ENCODE measurements around the gene IQCM. TPM values are rescaled to one million over a fixed set of nuclear protein-coding genes. Genes with fewer than 3 reads are reported as not detected.

The IQCM gene
- total RNA-seq, 1 donor from 2014 or later = not detected

DNA sequence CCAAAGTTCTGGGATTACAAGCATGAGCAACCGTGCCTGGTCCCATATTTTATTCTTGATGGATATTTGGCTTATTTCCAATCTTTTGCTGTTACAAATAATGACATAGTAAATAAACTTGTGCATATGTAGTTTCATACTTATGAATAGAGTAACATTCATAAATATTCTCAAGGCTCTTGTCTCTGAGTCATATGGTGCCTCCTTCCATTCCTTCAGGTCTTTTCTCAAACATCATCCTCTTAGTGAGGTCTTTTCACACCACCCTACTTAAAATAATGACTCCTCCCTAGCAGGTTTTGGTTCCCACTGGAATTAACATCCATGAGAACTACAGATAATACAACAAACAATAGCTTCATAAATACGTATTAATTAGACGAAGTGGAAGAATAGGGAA lies 416.6 kb downstream of the IQCM start:
- no peaks in the 10 kb centered on the region for H3K27me3 ChIP-seq (ENCODE audit: control insufficient read depth, insufficient read depth, low read length)
- no peaks in the 10 kb centered on the region for H3K36me3 ChIP-seq (ENCODE audit: control insufficient read depth, insufficient read depth, low read length)
- DNase-seq (ENCODE audit: low read depth) = no peak
- TF ChIP-seq, protein P1, sequence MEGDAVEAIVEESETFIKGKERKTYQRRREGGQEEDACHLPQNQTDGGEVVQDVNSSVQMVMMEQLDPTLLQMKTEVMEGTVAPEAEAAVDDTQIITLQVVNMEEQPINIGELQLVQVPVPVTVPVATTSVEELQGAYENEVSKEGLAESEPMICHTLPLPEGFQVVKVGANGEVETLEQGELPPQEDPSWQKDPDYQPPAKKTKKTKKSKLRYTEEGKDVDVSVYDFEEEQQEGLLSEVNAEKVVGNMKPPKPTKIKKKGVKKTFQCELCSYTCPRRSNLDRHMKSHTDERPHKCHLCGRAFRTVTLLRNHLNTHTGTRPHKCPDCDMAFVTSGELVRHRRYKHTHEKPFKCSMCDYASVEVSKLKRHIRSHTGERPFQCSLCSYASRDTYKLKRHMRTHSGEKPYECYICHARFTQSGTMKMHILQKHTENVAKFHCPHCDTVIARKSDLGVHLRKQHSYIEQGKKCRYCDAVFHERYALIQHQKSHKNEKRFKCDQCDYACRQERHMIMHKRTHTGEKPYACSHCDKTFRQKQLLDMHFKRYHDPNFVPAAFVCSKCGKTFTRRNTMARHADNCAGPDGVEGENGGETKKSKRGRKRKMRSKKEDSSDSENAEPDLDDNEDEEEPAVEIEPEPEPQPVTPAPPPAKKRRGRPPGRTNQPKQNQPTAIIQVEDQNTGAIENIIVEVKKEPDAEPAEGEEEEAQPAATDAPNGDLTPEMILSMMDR (IDR thresholded peaks at IDR 0.05; ENCODE audit: insufficient read depth, low read length, poor library complexity, severe bottlenecking) = no peak
- no peak overlapping the region for H3K4me3 ChIP-seq (ENCODE audit: low read depth, low read length)

DNA sequence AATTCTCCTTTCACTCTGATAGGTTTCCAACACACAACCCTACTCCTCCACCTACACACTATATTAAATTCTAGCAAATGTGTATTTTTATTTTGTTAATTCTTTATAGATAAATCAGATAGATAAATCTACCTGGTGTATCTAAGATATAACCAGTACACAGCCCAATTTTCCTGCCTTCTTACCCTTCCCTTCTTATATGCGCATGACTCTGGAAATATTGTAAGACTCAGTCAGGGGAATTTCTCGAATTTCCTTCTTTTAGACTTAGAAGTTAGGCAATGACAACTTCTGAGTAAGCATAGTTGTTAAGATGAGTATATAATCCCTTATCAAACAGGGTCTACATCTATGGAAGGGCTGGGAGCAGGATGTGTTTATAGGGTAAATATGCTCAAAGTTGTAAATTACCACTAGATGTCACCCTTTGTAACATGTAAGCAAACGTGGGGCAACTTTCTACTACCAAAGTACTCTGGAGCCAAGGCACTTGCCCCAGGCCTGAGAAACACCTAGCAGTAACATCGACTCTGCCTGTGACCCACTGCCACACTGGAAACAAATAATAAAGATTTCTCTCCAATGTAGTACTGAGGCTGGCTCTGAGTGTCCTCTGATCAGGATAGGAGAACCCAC lies 444.7 kb downstream of the IQCM start:
- DNase-seq (ENCODE audit: low read depth) = peak; percentile 43
- Histone ChIP-seq H3K36me3 (ENCODE audit: control insufficient read depth, insufficient read depth, low read length) (no peaks in the 10 kb centered on the region), H3K27me3 (ENCODE audit: control insufficient read depth, insufficient read depth, low read length) (no peaks in the 10 kb centered on the region), H3K4me3 (ENCODE audit: low read depth, low read length) (no peak overlapping the region)
- TF ChIP-seq, protein P1 (IDR thresholded peaks at IDR 0.05; ENCODE audit: insufficient read depth, low read length, poor library complexity, severe bottlenecking) = peak; percentile 30

GRCh38 chr4:149370002-149370401 lies 445.6 kb downstream of the IQCM start:
- TF ChIP-seq, protein P1 (IDR thresholded peaks at IDR 0.05; ENCODE audit: insufficient read depth, low read length, poor library complexity, severe bottlenecking) = no peak
- DNase-seq (ENCODE audit: low read depth) = no peak
- H3K36me3 ChIP-seq (ENCODE audit: control insufficient read depth, insufficient read depth, low read length) = no peaks in the 10 kb centered on the region
- H3K4me3 ChIP-seq (ENCODE audit: low read depth, low read length) = no peak overlapping the region
- no peaks in the 10 kb centered on the region for H3K27me3 ChIP-seq (ENCODE audit: control insufficient read depth, insufficient read depth, low read length)

DNA sequence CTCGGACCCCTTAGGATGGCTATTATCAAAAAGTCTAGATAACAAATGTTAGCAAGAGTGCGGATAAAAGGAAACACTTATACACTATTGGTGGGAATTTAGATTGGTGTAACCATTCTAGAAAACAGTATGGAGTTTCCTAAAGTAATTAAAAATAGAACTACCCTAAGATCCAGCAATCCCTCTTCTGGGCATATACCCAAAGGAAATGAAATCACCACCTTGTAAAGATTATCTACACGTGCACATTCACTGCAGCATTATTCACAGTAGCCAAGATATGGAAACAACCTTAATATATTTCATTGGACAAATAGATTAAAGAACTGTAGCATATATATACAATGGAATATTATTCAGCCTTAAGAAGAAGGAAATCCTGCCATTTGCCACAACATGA lies 462.4 kb downstream of the IQCM start:
- H3K36me3 ChIP-seq (ENCODE audit: control insufficient read depth, insufficient read depth, low read length) = no peaks in the 10 kb centered on the region
- TF ChIP-seq, protein P1 (IDR thresholded peaks at IDR 0.05; ENCODE audit: insufficient read depth, low read length, poor library complexity, severe bottlenecking) = no peak
- H3K27me3 ChIP-seq (ENCODE audit: control insufficient read depth, insufficient read depth, low read length) = no peaks in the 10 kb centered on the region
- DNase-seq (ENCODE audit: low read depth) = no peak
- no peak overlapping the region for H3K4me3 ChIP-seq (ENCODE audit: low read depth, low read length)

- Histone ChIP-seq H3K27me3 (ENCODE audit: control insufficient read depth, insufficient read depth, low read length) (no peaks in the 10 kb centered on the region), H3K36me3 (ENCODE audit: control insufficient read depth, insufficient read depth, low read length) (no peaks in the 10 kb centered on the region), H3K4me3 (ENCODE audit: low read depth, low read length) (no peak overlapping the region)
- TF ChIP-seq, protein P1 (IDR thresholded peaks at IDR 0.05; ENCODE audit: insufficient read depth, low read length, poor library complexity, severe bottlenecking) = no peak
- no peak for DNase-seq (ENCODE audit: low read depth)
Measured at GRCh38 chr4:149349541-149349940, 466.1 kb downstream of the IQCM start.

DNA sequence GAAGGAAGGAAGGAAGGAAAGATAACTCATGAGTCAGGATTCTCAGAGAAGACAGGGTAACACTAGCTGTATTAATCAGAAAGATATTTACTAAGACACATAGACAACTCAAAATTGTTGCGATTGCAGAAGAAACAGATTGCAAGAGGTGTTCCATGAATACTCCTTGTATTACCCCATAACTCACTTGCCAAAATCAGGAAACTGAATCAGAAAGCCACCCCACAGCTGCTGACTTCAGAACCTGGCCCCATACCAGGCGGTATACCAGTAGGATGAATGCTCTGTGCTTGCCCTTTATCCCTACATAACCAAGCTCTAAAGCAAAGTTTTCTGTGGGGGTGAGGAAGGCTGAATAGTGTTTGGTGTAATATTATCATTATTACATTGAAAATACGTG lies 468.5 kb downstream of the IQCM start:
- TF ChIP-seq, protein P1 (IDR thresholded peaks at IDR 0.05; ENCODE audit: insufficient read depth, low read length, poor library complexity, severe bottlenecking) = no peak
- Histone ChIP-seq H3K36me3 (ENCODE audit: control insufficient read depth, insufficient read depth, low read length) (no peaks in the 10 kb centered on the region), H3K4me3 (ENCODE audit: low read depth, low read length) (no peak overlapping the region), H3K27me3 (ENCODE audit: control insufficient read depth, insufficient read depth, low read length) (no peaks in the 10 kb centered on the region)
- DNase-seq (ENCODE audit: low read depth) = no peak

All from kidney epithelial cell (primary cell).